GM21576 (cell line): ENCODE results near the gene HNF4A.
"Not testable (repeated sequence)": the region's sequence is repeated elsewhere in the genome, so short reads cannot be mapped to it uniquely, and the experiment has no call there.

Experiments
- ATAC-seq: cut with Tn5 transposase; IDR thresholded peaks from one replicate; pipeline ENCODE4 v1.9.1; 2021; ENCODE audit warnings: mild to moderate bottlenecking, moderate library complexity; ENCODE audit not compliant: unreplicated experiment

Gene HNF4A

DNA sequence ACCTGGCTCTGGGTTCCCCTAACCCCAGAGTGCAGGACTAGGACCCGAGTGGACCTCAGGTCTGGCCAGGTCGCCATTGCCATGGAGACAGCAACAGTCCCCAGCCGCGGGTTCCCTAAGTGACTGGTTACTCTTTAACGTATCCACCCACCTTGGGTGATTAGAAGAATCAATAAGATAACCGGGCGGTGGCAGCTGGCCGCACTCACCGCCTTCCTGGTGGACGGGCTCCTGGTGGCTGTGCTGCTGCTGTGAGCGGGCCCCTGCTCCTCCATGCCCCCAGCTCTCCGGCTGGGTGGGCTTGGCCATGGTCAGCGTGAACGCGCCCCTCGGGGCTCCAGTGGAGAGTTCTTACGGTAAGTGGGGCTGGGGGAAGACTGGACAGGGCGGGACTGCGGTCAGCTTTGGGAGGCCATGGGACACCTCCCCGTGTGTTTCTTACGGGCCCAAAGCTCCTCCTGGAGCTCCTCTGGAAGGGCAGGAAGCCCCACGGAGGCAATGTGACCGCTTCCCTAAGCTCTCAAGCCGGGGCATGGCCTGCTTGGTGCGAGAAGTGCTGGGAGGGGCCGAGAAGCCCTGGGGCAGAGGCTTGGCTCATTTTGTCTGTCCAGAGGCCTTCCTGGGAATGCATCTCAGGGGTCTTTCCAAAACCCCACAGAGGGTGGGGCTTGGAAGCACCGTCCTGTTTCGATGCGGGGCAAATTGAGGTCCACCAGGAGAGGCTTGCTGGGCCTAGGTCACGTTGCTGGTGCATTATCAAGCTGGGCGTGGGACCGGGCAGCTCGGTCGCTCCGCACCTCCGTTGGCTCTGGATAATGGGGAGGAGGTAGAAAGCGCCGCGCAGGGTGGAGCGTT, at the start of gene HNF4A:
Gene HNF4A, plus strand, starts transcription at position 202 of the 855 bp plus-strand sequence. Its CDS starts 106 bp downstream, at position 308.
- ATAC-seq: no peak

DNA sequence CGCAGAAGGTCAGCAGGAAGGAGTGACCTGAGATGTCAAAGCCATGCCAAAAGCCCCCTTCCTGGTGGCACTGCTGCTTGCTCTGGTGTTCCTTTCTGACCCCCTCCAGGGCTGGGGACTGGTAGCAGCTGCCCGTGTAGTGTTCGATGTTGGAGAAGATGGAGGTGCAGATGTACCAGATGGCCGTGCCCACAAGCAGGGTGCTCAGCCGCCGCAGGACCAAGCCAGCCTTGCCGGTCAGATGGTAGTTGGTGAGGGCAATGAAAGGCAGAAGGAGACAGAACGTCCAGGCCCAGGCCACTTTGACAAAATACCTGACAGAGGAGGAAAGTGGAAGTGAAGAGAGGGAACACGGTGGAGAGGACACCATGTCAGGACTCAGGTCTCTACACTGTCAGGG, 48.6 kb upstream of the HNF4A start:
- no peak for ATAC-seq

DNA sequence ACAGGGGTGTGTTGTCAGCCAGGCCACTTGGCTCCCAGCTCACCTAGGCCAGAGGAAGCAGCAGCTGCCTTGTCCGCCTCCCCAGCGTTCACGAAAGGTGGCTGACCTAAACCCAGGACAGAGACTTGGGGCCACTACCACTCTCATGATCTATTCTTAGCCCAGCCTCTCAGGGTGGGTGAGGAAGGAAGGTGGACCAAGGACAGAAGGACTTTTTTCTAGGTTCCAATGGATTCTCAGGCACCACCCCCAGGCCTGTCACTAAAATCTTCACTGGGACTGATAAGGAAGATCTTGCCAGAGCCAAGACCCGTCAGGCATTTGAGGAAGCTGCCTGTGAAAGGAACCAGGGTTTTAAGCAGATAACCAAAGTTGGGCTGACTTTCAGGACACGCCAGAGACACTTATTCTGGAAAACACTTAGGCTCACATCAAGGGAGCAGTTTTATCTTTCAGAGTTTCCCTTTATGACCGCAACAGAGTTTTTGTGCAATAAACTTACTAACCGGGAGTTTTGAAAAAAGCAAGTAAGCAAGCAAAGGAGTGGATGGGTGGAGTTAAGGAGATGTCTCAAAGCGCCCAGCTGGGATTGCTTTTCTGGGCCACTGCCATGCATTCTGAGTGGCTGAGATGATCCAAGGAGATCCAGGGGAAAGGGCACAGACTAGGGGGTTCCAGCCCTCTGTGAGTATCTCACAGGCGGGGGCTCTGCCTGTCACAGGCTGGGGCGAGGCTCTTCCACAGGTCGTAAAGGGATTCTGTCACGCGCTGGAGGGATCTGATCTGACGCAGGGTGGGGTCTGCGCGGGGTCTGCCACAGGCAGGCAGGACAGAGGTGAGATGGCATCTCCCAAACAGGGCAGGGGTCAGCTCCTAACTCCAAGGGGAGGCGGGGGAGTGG, 45.5 kb upstream of the HNF4A start:
- ATAC-seq: peak; percentile 13

DNA sequence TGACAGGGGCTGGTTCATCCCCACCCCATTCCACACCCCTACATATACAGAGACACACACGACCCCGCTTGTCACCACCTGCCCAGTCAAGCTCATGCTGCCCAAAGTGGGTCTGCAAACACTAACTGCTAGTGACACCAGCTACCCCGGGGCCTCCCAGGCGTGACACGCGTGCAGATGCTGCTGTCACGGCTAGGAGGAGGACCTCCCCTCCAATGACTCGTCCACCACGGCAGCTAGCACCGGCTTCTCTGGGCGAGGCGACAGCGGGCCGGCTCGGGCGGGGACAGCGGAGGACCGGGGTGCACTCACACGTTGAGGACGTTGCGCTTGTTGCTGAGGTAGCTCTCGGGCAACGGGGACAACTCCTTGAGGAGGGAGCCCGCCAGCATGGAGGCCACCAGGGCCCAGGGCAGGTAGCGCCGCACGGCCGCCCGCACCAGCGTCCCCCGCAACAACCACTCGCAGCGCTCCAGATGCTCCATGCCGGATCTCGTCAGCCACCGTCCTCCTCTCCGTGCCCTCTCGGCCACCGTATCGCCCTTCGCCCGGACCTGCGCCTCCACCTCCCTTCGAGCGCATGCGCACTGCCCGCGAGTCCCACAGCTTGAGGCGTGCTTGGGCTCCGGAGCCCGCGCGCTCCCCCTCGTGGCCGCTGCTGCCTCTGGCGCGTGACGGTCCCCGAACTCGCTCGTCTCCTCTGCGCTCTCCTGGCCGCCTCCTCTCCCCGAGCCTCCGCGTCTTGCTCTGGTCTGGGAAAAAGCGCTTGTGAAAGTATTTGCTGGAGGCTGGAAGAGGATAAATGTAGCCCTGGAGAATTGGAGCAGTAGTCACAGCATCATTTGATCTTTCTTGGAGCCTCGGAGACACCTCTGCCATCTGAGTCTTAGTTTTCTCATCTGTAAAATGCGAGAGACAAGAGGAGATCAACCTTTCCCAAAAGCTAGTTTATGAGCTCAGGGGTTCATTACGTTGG, 44.5 kb upstream of the HNF4A start, which contains the start of gene FITM2:
Gene FITM2, minus strand, starts transcription at position 539 of the 976 bp plus-strand sequence. Its CDS starts 54 bp downstream, at position 485.
- ATAC-seq: peak; percentile 85

DNA sequence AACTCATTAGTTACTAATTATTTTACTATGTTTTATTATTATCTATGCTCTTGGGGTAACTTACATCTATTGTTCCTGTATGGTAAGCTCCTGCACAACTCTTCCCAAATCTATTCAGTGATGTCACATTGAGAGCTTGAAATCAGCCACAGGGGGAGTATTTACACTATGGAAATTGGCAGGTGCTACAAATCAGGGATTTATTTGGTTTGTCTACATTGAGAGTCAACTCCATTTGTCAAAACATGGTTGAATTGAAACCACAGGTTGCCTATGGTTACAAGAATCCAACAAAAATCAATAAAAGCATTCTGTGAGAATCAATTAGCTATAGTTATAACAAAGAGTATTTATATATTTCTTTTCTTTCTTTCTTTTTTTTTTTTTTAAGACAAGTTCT, 40.6 kb upstream of the HNF4A start:
- ATAC-seq: no peak

DNA sequence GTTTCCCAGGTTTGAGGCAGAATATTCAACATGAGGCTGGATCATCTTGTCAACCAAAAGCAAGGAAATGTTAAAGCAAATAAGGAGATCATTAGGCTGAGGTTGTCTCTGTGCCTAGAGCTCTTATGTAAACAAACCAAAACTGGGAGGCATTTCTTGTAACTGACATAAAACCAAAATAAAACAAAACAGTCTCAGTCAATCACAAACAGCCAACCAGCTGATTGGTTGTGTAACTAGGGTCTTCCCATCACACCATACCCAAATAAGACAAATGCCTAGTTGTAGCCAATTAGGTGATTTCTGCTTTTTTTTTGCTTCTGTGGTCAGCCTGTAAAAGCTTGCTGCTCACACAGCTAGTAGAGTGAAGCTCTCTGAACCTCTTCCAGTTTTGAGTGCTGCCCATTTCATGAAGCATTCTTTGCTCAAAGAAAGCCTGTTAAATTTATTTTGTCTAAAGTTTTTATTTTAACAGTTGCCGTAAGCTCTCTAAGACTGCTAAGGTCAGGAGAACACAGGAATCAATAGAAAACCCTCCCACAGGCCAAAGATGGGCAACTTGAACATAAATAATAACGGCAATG, 35.6 kb upstream of the HNF4A start:
- ATAC-seq: no peak

DNA sequence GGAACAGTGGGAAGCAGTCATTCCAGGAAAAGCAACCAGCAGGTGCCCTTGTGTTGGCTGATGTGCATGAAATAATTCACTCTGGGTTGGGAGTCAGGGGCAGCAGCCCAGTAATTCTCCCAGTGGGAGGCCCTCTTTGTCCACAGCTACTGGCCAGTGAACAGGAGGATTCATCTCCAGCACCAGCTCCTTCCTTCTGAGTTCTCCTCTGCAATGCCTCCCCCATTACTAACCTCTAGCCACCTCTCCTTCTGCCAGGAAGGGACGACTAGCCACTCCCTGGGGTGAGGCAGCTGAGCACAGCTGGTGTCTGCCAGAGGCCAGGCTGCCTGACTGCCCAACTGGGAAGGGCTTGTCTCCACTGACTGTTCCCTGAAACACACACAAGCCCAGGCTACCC, 31.2 kb upstream of the HNF4A start:
- no peak for ATAC-seq

DNA sequence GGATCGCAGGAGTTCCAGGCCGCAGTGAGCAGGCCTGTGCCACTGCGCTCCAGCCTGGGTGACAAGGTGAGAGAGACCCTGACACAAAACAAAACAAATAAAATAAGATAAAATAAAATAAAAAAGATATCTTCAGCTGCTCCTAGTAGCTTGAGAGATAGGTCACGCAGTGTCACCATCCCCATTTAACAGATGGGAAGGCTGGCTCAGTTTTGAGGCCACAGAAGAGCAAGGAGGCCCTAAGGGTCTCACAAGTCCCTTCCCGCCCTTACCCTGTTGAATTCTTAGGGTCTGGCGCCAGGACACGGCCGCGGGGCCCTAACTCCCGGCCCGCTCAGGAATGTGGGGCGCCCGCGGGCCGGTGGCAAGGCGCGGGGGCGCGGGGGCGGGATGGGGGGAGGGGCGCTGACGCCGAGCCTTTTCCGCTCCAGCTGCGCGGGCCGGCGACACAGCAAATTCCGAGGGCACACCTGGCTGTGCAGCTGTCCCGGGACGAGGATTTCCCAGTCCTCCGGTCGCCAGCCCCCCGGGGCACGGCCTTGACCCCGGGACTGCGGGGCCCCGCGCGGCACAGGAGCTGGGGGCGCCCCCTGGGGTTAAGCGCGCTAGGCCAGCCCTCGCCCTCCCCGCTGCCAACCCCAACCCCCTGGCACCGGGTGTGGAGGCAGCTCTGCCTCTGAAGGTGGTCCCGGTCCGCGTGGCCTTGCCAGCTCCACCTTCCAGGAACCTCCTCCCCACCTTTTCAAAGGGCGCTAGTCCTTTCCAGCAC, 28.9 kb upstream of the HNF4A start:
- ATAC-seq: no peak

DNA sequence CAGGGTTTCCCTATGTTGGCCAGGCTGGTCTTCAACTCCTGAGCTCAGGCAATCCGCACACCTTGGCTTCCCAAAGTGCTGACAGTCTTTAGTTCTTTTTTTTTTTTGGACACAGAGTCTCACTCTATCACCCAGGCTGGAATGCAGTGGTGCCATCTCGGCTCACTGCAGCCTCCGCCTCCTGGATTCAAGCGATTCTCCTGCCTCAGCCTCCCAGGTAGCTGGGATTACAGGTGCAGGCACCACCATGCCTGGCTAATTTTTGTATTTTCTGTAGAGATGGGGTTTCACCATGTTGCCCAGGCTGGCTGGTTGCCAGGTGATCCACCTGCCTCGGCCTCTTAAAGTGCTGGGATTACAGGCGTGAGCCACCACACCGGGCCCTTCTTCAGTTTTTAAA, 27.8 kb upstream of the HNF4A start:
- not testable (repeated sequence) for ATAC-seq

DNA sequence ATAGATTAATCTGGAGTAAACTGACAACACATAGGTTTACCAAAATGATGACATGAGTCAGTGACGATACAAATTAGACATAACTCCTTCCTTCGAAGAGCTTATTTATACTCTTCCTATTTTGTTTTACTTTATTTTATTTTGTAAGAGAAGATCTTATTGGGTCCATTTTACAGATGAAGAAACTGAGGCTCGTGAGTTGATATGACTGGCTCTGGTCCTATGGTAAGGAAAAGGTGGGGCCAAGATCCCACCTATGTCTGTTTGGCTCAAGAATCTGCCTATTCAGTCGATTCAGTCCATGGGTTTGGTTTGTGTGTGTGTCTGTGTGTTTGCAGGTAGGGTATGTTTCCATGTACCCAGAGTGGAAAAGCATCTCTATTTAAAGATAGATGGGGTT, 27.1 kb upstream of the HNF4A start:
- ATAC-seq: no peak

DNA sequence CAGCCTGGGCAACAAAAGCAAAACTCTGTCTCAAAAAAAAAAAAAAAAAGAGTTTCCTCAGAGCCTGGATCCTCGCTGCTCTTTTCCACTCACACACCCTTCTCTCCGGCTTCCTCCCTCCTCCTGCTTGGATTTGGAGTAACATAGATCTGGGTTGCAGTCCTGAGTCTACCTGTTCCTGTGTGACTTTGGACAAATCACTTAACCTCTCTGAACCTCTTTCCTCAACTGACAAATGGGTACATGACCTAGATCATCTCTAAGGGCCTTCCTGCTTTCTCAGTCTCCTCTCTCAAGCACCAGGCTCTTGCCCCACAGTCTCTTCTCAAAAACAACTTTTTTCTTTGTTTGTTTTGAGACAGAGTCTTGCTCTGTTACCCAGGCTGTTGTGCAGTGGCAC, 24.3 kb upstream of the HNF4A start:
- no peak for ATAC-seq

DNA sequence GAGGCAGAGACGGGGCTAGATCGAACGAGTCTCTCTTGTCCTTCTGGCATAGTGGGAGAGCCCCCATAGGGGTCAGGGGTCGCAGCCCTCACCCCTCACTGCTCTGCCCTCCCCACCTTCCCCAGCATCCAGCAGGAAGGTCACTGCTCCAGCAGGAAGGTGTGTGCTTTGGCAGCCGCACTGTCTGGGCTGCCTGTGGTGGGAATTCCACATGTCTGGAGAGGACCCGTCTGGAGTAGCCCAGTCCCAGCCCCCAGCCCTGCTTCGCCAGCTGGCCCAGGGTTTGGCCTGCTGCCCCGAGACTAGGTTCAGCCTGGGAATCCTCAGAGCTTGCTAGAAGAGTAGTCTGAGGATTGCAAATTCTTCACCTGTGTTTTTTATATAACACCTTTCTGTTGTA, 21.2 kb upstream of the HNF4A start:
- no peak for ATAC-seq

DNA sequence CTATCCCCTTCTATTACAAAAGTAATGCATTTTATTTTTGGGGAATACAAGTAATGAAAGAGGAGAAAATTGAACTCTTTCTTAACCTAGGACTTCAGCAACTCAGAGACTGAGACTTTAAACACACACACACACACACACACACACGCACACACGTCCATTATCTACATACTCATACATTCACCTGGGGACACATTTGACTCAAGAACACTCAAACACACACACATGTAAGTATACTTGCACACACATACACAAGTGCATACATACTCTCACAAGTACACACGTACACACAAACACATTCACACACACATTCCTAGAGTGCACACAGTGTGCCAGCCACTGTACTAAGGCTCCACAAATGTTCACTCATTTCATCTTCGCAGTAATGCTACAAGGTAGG, 20.8 kb upstream of the HNF4A start:
- no peak for ATAC-seq

DNA sequence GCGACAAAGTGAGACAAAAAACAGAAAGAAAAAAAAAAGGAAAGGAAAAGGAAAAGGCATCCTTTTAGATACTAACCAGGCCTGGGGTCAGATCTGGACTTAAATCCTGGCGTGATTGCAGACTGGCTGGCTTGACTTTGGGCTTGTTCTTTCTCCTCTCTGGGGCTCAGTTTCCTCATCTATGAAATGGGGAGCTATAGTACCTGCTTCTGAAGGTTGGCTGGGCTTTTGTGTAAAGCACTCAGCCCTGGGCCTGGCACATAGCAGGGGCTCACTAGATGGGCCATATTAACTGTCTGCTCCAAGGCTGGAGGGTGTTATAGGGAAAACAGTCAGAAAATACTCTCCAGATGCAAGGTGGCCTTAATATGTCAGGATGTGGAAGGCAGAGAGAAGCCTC, 19.8 kb upstream of the HNF4A start:
- no peak for ATAC-seq

DNA sequence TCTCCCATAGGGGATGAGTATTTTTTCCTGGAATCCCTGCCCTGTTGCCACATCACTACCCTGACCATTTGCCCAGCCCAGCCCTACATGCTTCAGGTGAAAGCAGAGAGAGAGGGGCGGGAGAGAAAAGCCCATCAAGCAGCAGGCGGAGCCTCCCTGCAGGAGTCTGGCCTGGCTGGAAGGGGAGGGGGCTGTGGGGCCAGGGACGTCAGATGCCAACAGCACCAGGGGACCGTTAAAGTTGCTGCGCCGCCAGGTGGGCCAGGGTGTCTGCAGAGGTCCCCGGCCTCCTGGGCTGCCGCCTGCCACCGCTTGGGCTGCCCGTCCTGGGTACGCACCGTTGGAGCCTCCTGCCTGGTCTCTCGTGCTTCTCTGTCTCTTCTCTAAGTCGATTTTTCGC, 19.4 kb upstream of the HNF4A start:
- no peak for ATAC-seq

DNA sequence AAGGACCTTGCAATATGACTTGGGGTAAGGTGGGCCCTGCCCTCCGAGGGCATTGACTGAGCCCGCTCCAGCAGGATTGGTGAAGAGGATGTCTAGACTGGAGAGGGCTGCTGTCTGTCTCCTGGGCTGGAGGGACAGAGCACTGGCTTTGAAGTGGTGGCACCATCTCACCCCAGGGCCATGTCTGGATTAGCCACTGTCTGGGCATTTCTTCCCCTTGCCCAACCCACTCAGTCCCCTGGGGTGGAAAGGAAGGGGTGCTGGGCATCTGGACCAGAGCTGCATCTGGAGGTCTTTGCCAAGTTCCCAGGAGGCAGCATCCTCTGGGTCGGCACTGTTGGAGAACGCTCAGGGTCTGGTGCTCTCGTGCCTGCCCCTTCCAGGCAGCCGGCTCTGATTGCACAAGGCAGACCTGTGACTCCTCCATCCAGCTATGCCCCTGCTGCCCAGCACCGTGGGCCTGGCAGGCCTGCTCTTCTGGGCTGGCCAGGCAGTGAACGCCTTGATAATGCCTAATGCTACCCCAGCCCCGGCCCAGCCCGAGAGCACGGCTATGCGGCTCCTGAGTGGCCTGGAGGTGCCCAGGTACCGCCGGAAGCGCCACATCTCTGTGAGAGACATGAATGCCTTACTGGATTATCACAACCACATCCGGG, 18.6 kb upstream of the HNF4A start, which contains the start of gene R3HDML:
Gene R3HDML, plus strand, starts transcription at position 319 of the 656 bp plus-strand sequence. Its CDS starts 115 bp downstream, at position 434.
- no peak for ATAC-seq

DNA sequence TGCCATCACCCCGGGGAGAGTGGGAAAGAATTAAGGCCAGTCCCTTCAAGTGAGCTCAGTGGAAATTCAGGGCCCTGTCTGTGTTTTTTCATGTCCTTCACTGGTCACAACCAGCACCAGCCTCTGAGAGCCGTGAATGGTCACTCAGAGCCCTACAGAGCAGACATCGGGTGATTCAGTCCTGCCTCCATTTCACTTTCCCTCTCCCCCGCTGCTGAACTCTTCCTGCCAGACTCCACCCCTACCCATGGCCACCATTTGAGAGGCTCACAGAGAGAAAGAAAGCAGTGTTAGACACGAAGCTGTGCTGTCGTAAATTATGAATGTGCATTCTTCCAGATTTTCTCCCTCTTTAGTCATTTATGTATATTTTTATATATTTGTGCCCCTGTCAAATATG, 13.3 kb upstream of the HNF4A start:
- no peak for ATAC-seq

DNA sequence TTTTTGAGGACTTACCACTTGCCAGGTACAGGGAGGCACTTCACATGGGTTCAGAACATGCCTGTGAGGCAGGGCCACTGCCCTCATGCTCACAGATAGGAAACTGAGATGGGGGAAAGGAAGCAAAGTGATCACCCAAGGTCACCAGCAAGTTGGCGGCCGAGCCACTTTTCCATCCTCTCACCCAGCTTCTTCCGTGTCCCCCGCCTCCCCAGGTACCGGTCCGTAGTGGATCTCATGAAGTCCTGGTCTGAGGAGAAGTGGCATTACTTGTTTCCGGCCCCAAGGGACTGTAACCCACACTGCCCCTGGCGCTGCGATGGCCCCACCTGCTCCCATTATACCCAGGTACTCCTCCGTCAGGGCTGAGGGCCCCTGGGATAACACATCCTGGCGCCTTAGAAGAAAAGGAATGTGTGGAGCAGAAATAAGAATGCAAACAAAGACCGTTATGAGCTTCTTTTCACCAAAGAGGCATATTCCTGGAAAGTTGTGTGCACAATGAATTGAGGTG, 12.3 kb upstream of the HNF4A start:
- ATAC-seq: no peak

DNA sequence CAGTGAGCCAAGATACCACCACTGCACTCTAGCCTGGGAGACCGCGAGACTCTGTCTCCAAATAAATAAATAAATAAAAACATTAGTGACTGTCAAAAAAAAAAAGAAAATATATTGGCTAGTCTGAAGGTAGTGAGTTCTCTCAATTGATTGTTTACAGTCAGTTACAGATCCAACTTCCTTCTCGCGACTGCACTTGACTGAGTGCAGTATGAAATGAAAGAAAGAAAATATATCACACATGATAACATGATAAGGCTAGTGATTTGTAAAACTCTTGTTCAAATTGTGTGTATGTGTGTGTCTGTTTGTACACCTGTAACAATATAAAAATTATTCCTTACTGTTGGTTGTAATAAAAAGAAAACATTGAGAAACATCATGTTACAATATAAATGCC, 10.8 kb upstream of the HNF4A start:
- no peak for ATAC-seq
